Measurements from ENCODE around the gene ABITRAM.
"Not testable (repeated sequence)": the region's sequence is repeated elsewhere in the genome, so short reads cannot be mapped to it uniquely, and the experiment has no call there.

Gene ABITRAM

DNA sequence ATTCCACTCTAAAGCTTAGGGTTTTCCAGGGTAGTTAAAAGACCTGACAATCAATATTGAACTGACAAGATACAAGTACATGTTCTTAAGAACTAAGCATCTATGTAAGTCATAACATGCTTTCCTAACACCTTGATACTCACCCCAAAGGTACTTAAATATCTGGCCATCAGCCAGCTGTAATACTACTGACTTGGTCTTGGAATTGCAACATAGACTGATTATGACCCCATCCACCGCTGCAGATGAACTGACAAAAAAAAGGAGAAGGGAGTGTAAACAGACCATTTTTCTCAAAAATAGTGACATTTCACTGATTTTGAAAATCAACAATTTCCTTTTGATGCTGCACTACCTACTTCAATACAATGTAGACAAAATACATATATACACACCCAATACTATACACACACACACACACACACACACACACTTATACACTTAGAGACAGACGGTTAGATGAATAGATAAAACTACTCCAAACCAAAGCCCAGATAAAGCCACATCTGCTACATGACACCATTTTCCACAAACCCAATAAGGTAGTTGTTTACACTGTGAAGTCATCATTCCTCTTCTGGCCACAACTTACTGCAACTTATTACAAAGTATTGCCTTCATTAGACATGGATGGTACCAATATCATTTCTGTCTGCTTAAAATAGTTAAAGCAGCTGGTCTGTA is 30.6 kb upstream of the ABITRAM start:
- H3K9me3 ChIP-seq (ENCODE audit: control insufficient read depth in 5 of 5, low read length in 5 of 5), result no peaks in the 10 kb centered on the region
- H3K9ac ChIP-seq (ENCODE audit: low read length in 5 of 5), result no peak overlapping the region
- no peak overlapping the region for H3K27ac ChIP-seq (ENCODE audit: low read depth, low read length)
- no peak overlapping the region for H3K4me3 ChIP-seq (ENCODE audit: low read depth in 1 of 5, low read length in 5 of 5)
- peaks cover 76 to 93% (median 79%) of the 10 kb centered on the region in 5 donors for H3K36me3 ChIP-seq (ENCODE audit: control insufficient read depth in 5 of 5, insufficient read depth in 5 of 5, low read length in 5 of 5)
- no peaks in the 10 kb centered on the region for H3K27me3 ChIP-seq (ENCODE audit: control insufficient read depth in 5 of 5, insufficient read depth in 4 of 5, low read length in 5 of 5)
- H3K4me1 ChIP-seq (ENCODE audit: control insufficient read depth in 5 of 5, insufficient read depth in 5 of 5, low read length in 5 of 5), result no peaks in the 10 kb centered on the region

- no peaks in the 10 kb centered on the region for H3K9me3 ChIP-seq (ENCODE audit: control insufficient read depth in 5 of 5, low read length in 5 of 5)
- H3K36me3 ChIP-seq (ENCODE audit: control insufficient read depth in 5 of 5, insufficient read depth in 5 of 5, low read length in 5 of 5), result peaks cover 75 to 93% (median 85%) of the 10 kb centered on the region in 5 donors
- no peak overlapping the region for H3K9ac ChIP-seq (ENCODE audit: low read length in 5 of 5)
- H3K27ac ChIP-seq (ENCODE audit: low read depth, low read length), result no peak overlapping the region
- H3K4me3 ChIP-seq (ENCODE audit: low read depth in 1 of 5, low read length in 5 of 5), result no peak overlapping the region
- H3K27me3 ChIP-seq (ENCODE audit: control insufficient read depth in 5 of 5, insufficient read depth in 4 of 5, low read length in 5 of 5), result no peaks in the 10 kb centered on the region
- H3K4me1 ChIP-seq (ENCODE audit: control insufficient read depth in 5 of 5, insufficient read depth in 5 of 5, low read length in 5 of 5), result no peaks in the 10 kb centered on the region
Measured at GRCh38 chr9:108904161-108904560, 30.0 kb upstream of the ABITRAM start.

DNA sequence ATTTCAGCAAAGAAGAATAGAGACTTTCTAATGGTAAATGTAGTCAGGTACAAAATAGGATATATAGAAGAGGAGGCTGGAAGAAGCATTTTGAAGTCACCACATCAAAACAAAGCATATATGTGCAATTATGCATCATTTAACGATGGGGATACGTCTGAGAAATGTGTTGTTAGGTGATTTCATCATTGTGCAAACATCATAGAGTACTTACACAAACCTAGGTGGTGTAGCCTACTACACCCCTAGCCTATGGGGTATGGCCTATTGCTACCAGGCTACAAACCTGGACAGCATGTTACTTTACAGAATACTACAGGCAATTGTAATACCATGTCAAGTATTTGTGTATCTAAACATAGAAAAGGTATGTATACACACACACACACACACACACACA is 28.7 kb upstream of the ABITRAM start:
- Histone ChIP-seq H3K9me3 (ENCODE audit: control insufficient read depth in 5 of 5, low read length in 5 of 5) (no peaks in the 10 kb centered on the region), H3K9ac (ENCODE audit: low read length in 5 of 5) (no peak overlapping the region), H3K27ac (ENCODE audit: low read depth, low read length) (no peak overlapping the region), H3K4me1 (ENCODE audit: control insufficient read depth in 5 of 5, insufficient read depth in 5 of 5, low read length in 5 of 5) (no peaks in the 10 kb centered on the region), H3K36me3 (ENCODE audit: control insufficient read depth in 5 of 5, insufficient read depth in 5 of 5, low read length in 5 of 5) (peaks cover 71 to 93% (median 83%) of the 10 kb centered on the region in 5 donors), H3K4me3 (ENCODE audit: low read depth in 1 of 5, low read length in 5 of 5) (no peak overlapping the region), H3K27me3 (ENCODE audit: control insufficient read depth in 5 of 5, insufficient read depth in 4 of 5, low read length in 5 of 5) (no peaks in the 10 kb centered on the region)

GRCh38 chr9:108910402-108910801 is 23.8 kb upstream of the ABITRAM start:
- Histone ChIP-seq H3K27me3 (ENCODE audit: control insufficient read depth in 5 of 5, insufficient read depth in 4 of 5, low read length in 5 of 5) (no peaks in the 10 kb centered on the region), H3K36me3 (ENCODE audit: control insufficient read depth in 5 of 5, insufficient read depth in 5 of 5, low read length in 5 of 5) (peaks cover 54 to 89% (median 73%) of the 10 kb centered on the region in 5 donors), H3K4me3 (ENCODE audit: low read depth in 1 of 5, low read length in 5 of 5) (no peak overlapping the region), H3K27ac (ENCODE audit: low read depth, low read length) (no peak overlapping the region), H3K9ac (ENCODE audit: low read length in 5 of 5) (no peak overlapping the region), H3K9me3 (ENCODE audit: control insufficient read depth in 5 of 5, low read length in 5 of 5) (no peaks in the 10 kb centered on the region), H3K4me1 (ENCODE audit: control insufficient read depth in 5 of 5, insufficient read depth in 5 of 5, low read length in 5 of 5) (no peaks in the 10 kb centered on the region)

- H3K9ac ChIP-seq (ENCODE audit: low read length in 5 of 5), result no peak overlapping the region
- no peak overlapping the region for H3K4me3 ChIP-seq (ENCODE audit: low read depth in 1 of 5, low read length in 5 of 5)
- no peaks in the 10 kb centered on the region for H3K4me1 ChIP-seq (ENCODE audit: control insufficient read depth in 5 of 5, insufficient read depth in 5 of 5, low read length in 5 of 5)
- H3K36me3 ChIP-seq (ENCODE audit: control insufficient read depth in 5 of 5, insufficient read depth in 5 of 5, low read length in 5 of 5), result peaks cover 53 to 90% (median 73%) of the 10 kb centered on the region in 5 donors
- H3K27ac ChIP-seq (ENCODE audit: low read depth, low read length), result no peak overlapping the region
- no peaks in the 10 kb centered on the region for H3K27me3 ChIP-seq (ENCODE audit: control insufficient read depth in 5 of 5, insufficient read depth in 4 of 5, low read length in 5 of 5)
- no peaks in the 10 kb centered on the region for H3K9me3 ChIP-seq (ENCODE audit: control insufficient read depth in 5 of 5, low read length in 5 of 5)
Measured at GRCh38 chr9:108910914-108911313, 23.3 kb upstream of the ABITRAM start.

DNA sequence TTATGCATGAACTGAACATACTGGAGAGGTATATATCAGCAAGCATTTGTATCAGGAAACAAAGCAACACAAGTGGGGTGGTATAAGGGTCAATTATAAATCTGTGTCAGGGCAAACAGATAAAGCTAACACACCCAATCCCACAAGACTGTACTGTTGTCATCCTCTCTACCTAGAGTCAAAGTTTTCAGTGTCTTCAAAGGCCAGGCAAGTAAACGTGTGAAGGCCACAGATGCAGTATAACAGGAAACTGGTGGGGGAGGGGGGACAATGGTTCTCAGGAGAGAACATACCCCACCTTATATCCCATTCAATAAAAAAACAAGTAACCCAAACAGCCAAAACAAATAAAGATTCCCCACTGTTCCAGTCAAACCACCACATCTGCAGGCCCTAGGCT is 22.4 kb upstream of the ABITRAM start:
- Histone ChIP-seq H3K27me3 (ENCODE audit: control insufficient read depth in 5 of 5, insufficient read depth in 4 of 5, low read length in 5 of 5) (no peaks in the 10 kb centered on the region), H3K27ac (ENCODE audit: low read depth, low read length) (no peak overlapping the region), H3K36me3 (ENCODE audit: control insufficient read depth in 5 of 5, insufficient read depth in 5 of 5, low read length in 5 of 5) (peaks cover 54 to 84% (median 69%) of the 10 kb centered on the region in 5 donors), H3K9me3 (ENCODE audit: control insufficient read depth in 5 of 5, low read length in 5 of 5) (no peaks in the 10 kb centered on the region), H3K9ac (ENCODE audit: low read length in 5 of 5) (no peak overlapping the region), H3K4me3 (ENCODE audit: low read depth in 1 of 5, low read length in 5 of 5) (no peak overlapping the region), H3K4me1 (ENCODE audit: control insufficient read depth in 5 of 5, insufficient read depth in 5 of 5, low read length in 5 of 5) (no peaks in the 10 kb centered on the region)

DNA sequence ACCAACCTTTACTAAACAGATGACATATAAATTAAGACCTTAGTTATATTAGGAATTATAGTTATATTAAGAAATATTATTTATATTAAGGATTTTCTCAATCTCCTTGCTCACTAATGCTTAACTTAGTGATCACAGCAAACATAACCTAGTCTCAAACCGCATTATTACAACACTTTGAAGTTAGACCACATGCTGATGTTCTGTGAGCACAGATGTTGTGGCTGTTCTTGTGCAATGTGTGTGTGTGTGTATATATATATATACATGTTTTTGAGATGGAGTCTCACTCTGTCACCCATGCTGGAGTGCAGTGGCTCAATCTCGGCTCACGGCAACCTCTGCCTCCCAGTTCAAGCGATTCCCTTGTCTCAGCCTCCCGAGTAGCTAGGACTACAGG is 20.8 kb upstream of the ABITRAM start:
- Histone ChIP-seq H3K27ac (ENCODE audit: low read depth, low read length) (no peak overlapping the region), H3K27me3 (ENCODE audit: control insufficient read depth in 5 of 5, insufficient read depth in 4 of 5, low read length in 5 of 5) (no peaks in the 10 kb centered on the region), H3K4me3 (ENCODE audit: low read depth in 1 of 5, low read length in 5 of 5) (no peak overlapping the region), H3K4me1 (ENCODE audit: control insufficient read depth in 5 of 5, insufficient read depth in 5 of 5, low read length in 5 of 5) (no peaks in the 10 kb centered on the region), H3K9me3 (ENCODE audit: control insufficient read depth in 5 of 5, low read length in 5 of 5) (no peaks in the 10 kb centered on the region), H3K9ac (ENCODE audit: low read length in 5 of 5) (no peak overlapping the region), H3K36me3 (ENCODE audit: control insufficient read depth in 5 of 5, insufficient read depth in 5 of 5, low read length in 5 of 5) (peaks cover 41 to 84% (median 61%) of the 10 kb centered on the region in 5 donors)

DNA sequence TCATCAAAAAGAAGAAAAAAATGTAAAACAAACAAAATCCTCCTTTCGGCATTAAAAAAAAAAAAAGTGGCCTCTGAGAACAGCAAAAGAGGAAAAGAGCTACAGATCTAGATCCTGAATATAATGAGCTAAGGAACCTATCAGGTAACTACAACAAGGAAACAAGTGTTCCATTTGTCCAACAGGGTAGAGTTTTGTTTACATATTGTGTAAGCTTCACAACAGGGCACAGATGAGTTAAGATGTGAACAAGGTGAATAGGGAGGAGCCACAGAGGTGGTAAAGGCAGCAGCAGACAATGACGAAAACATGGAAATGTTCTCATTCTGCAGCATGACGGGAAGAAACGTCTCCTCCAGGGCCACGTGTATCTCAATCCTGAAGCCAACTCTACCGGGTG is 14.7 kb upstream of the ABITRAM start:
- Histone ChIP-seq H3K27me3 (ENCODE audit: control insufficient read depth in 5 of 5, insufficient read depth in 4 of 5, low read length in 5 of 5) (no peaks in the 10 kb centered on the region), H3K9ac (ENCODE audit: low read length in 5 of 5) (no peak overlapping the region), H3K27ac (ENCODE audit: low read depth, low read length) (no peak overlapping the region), H3K4me3 (ENCODE audit: low read depth in 1 of 5, low read length in 5 of 5) (no peak overlapping the region), H3K36me3 (ENCODE audit: control insufficient read depth in 5 of 5, insufficient read depth in 5 of 5, low read length in 5 of 5) (peaks cover 50 to 77% (median 62%) of the 10 kb centered on the region in 5 donors), H3K4me1 (ENCODE audit: control insufficient read depth in 5 of 5, insufficient read depth in 5 of 5, low read length in 5 of 5) (no peaks in the 10 kb centered on the region), H3K9me3 (ENCODE audit: control insufficient read depth in 5 of 5, low read length in 5 of 5) (no peaks in the 10 kb centered on the region)

- not testable (repeated sequence) for H3K4me3 ChIP-seq (ENCODE audit: low read depth in 1 of 5, low read length in 5 of 5); H3K27me3 ChIP-seq (ENCODE audit: control insufficient read depth in 5 of 5, insufficient read depth in 4 of 5, low read length in 5 of 5); H3K4me1 ChIP-seq (ENCODE audit: control insufficient read depth in 5 of 5, insufficient read depth in 5 of 5, low read length in 5 of 5); H3K9me3 ChIP-seq (ENCODE audit: control insufficient read depth in 5 of 5, low read length in 5 of 5); H3K27ac ChIP-seq (ENCODE audit: low read depth, low read length); H3K9ac ChIP-seq (ENCODE audit: low read length in 5 of 5)
- peaks cover 53 to 77% (median 65%) of the 10 kb centered on the region in 5 donors for H3K36me3 ChIP-seq (ENCODE audit: control insufficient read depth in 5 of 5, insufficient read depth in 5 of 5, low read length in 5 of 5)
Measured at GRCh38 chr9:108920401-108920800, 13.8 kb upstream of the ABITRAM start.

GRCh38 chr9:108921200-108921599 is 13.0 kb upstream of the ABITRAM start:
- no peak overlapping the region for H3K27ac ChIP-seq (ENCODE audit: low read depth, low read length)
- peaks cover 51 to 77% (median 65%) of the 10 kb centered on the region in 5 donors for H3K36me3 ChIP-seq (ENCODE audit: control insufficient read depth in 5 of 5, insufficient read depth in 5 of 5, low read length in 5 of 5)
- no peak overlapping the region for H3K4me3 ChIP-seq (ENCODE audit: low read depth in 1 of 5, low read length in 5 of 5)

More at GRCh38 chr9:108921200-108921599, 13.0 kb upstream of the ABITRAM start:
- no peaks in the 10 kb centered on the region for H3K9me3 ChIP-seq (ENCODE audit: control insufficient read depth in 5 of 5, low read length in 5 of 5)
- H3K9ac ChIP-seq (ENCODE audit: low read length in 5 of 5), result no peak overlapping the region
- H3K4me1 ChIP-seq (ENCODE audit: control insufficient read depth in 5 of 5, insufficient read depth in 5 of 5, low read length in 5 of 5), result no peaks in the 10 kb centered on the region
- no peaks in the 10 kb centered on the region for H3K27me3 ChIP-seq (ENCODE audit: control insufficient read depth in 5 of 5, insufficient read depth in 4 of 5, low read length in 5 of 5)
